PC-3 (cell line): ENCODE data around the gene ZNF80. TPM values are rescaled to one million over a fixed set of nuclear protein-coding genes. Genes with fewer than 3 reads are reported as not detected.

Source experiments
- ATAC-seq: fragments of 200-7000 bp; cut with Tn5 transposase; 2 replicates; pipeline ENCODE4 v1.9.1; 2020; ENCODE audit warnings: mild to moderate bottlenecking, moderate library complexity
- BruUV-seq: library from RNA; stranded (reverse); fragments of 400-500 nt; replicated peaks from 2 replicates; lab custom pipeline; 2021; lab: Mats Ljungman, UMichigan
- CTCF ChIA-PET: fragments of 300-600 bp; sonication (Branson Sonifier 250); formaldehyde crosslinking; loops from one replicate; lab custom pipeline; 2022; ENCODE audit warnings: antibody characterized with exemption; lab: Charles Lee
- POLR2A ChIA-PET: fragments of 300-600 bp; sonication (Branson Sonifier 250); formaldehyde crosslinking; loops from one replicate; lab custom pipeline; 2022; ENCODE audit warnings: antibody characterized with exemption; ENCODE audit not compliant: unreplicated experiment; lab: Charles Lee
- DNase-seq: peaks from one replicate; pipeline ENCODE4 v3.0.0-alpha.2; 2015
- H2AFZ ChIP-seq: fragments of 300-600 bp; sonication (generic); 2 replicates; pipeline ENCODE4 v1.6.0; 2016; ENCODE audit warnings: antibody characterized with exemption, low read length
- H3F3A ChIP-seq: fragments of 300-600 bp; sonication (generic); one replicate; pipeline ENCODE4 v1.6.0; 2017; ENCODE audit warnings: antibody characterized with exemption, low read length, control low read depth, mild to moderate bottlenecking; ENCODE audit not compliant: unreplicated experiment
- H3K27ac ChIP-seq: fragments of 300-600 bp; sonication (generic); 2 replicates; pipeline ENCODE4 v1.5.1; 2016; ENCODE audit warnings: mild to moderate bottlenecking, low read length
- H3K27me3 ChIP-seq: fragments of 300-600 bp; sonication (generic); 2 replicates; pipeline ENCODE4 v1.6.1; 2016; ENCODE audit warnings: low read length, mixed read lengths
- H3K36me3 ChIP-seq: fragments of 300-600 bp; sonication (generic); 2 replicates; pipeline ENCODE4 v1.6.1; 2016; ENCODE audit warnings: low read depth, mixed run types, low read length, mixed read lengths
- H3K4me1 ChIP-seq: fragments of 300-600 bp; sonication (generic); 2 replicates; pipeline ENCODE4 v1.5.1; 2016; ENCODE audit warnings: low read length; ENCODE audit not compliant: insufficient read depth
- H3K4me2 ChIP-seq: fragments of 300-600 bp; sonication (generic); 2 replicates; pipeline ENCODE4 v1.6.0; 2016; ENCODE audit warnings: low read length
- H3K4me3 ChIP-seq: fragments of 300-600 bp; sonication (generic); 2 replicates; pipeline ENCODE4 v1.5.1; 2016; ENCODE audit warnings: mild to moderate bottlenecking, low read length, mixed read lengths
- H3K79me2 ChIP-seq: fragments of 300-600 bp; sonication (generic); 2 replicates; pipeline ENCODE4 v1.6.1; 2017; ENCODE audit warnings: low read length, mixed read lengths
- H3K9ac ChIP-seq: fragments of 300-600 bp; sonication (generic); 2 replicates; pipeline ENCODE4 v1.6.0; 2016; ENCODE audit warnings: mild to moderate bottlenecking, low read length
- H3K9me2 ChIP-seq: fragments of 300-600 bp; sonication (generic); replicated peaks from 2 replicates; pipeline ENCODE4 v1.6.1; 2016; ENCODE audit warnings: mixed run types, low read length, mixed read lengths
- H3K9me3 ChIP-seq: fragments of 300-600 bp; sonication (generic); 2 replicates; pipeline ENCODE4 v1.6.1; 2016; ENCODE audit warnings: low read length, mixed read lengths
- H4K20me1 ChIP-seq: fragments of 300-600 bp; sonication (generic); 2 replicates; pipeline ENCODE4 v1.6.1; 2016; ENCODE audit warnings: low read length, mixed read lengths
- CTCF ChIP-seq: fragments of 300-600 bp; sonication (generic); conservative IDR thresholded peaks from 2 replicates; pipeline ENCODE4 v1.5.1; 2017; ENCODE audit warnings: antibody characterized with exemption, low read depth, mild to moderate bottlenecking, low read length
- EZH2 ChIP-seq: fragments of 300-600 bp; sonication (generic); IDR thresholded peaks from one replicate; pipeline ENCODE4 v1.6.1; 2017; ENCODE audit warnings: antibody characterized with exemption, mild to moderate bottlenecking, low read length; ENCODE audit not compliant: unreplicated experiment
- EZH2phosphoT487 ChIP-seq: fragments of 300-600 bp; sonication (generic); IDR thresholded peaks from 2 replicates; pipeline ENCODE4 v1.6.1; 2018; ENCODE audit warnings: mild to moderate bottlenecking, antibody characterized with exemption, low read length, borderline replicate concordance
- intact Hi-C: fragments of 100-400 bp; cut with micrococcal nuclease; formaldehyde crosslinking; loops from 2 replicates; pipeline ENCODE4 v1.9.0; 2023
- total RNA-seq: library from RNA; depleted of rRNA; stranded (reverse); fragments of >200 nt; gene quantifications from 2 replicates; pipeline ENCODE4 v1.2.3, GENCODE V29; 2014

The ZNF80 gene
- total RNA-seq, 1 experiment from 2014 or later = not detected

GRCh38 chr3:114218578-114219185, 18.7 kb downstream of the ZNF80 start:
- H3K4me1 ChIP-seq = no peaks in the 10 kb centered on the region
- H3K79me2 ChIP-seq = no peaks in the 10 kb centered on the region
- ChIA-PET CTCF (no interaction called here), POLR2A (no interaction called here)
- no peaks in the 10 kb centered on the region for H3F3A ChIP-seq
- no peak overlapping the region for H3K27ac ChIP-seq
- DNase-seq = no peak
- peaks cover 23% of the 10 kb centered on the region for H3K27me3 ChIP-seq
- H3K4me2 ChIP-seq = no peak overlapping the region
- intact Hi-C loops = no loop called here
- no peaks in the 10 kb centered on the region for H3K36me3 ChIP-seq
- H3K9me2 ChIP-seq = no peaks in the 10 kb centered on the region
- H3K4me3 ChIP-seq = no peak overlapping the region
- no TSS peak for BruUV-seq
- H2AFZ ChIP-seq = no peak overlapping the region
- H3K9me3 ChIP-seq = no peaks in the 10 kb centered on the region
- no peak for ATAC-seq
- TF ChIP-seq EZH2phosphoT487 = no peak
- no peak for TF ChIP-seq EZH2
- no peaks in the 10 kb centered on the region for H4K20me1 ChIP-seq
- no peak overlapping the region for H3K9ac ChIP-seq

- no peak for TF ChIP-seq EZH2phosphoT487
- TF ChIP-seq EZH2 = no peak
- TF ChIP-seq CTCF = no peak
- no peak for ATAC-seq
- H3K27ac ChIP-seq = no peak overlapping the region
- H2AFZ ChIP-seq = no peak overlapping the region
- no peak overlapping the region for H3K4me2 ChIP-seq
- H4K20me1 ChIP-seq = no peaks in the 10 kb centered on the region
- no TSS peak for BruUV-seq
- no peaks in the 10 kb centered on the region for H3K9me3 ChIP-seq
- POLR2A ChIA-PET = no interaction called here
- CTCF ChIA-PET = no interaction called here
- H3K9ac ChIP-seq = no peak overlapping the region
- H3K4me1 ChIP-seq = no peaks in the 10 kb centered on the region
- no peaks in the 10 kb centered on the region for H3K9me2 ChIP-seq
- no peaks in the 10 kb centered on the region for H3K79me2 ChIP-seq
- peaks cover 23% of the 10 kb centered on the region for H3K27me3 ChIP-seq
- H3K4me3 ChIP-seq = no peak overlapping the region
- intact Hi-C loops = no loop called here
- H3K36me3 ChIP-seq = no peaks in the 10 kb centered on the region
- no peak for DNase-seq
- no peaks in the 10 kb centered on the region for H3F3A ChIP-seq
These were observed 19.4 kb downstream of the ZNF80 start for GRCh38 chr3:114218006-114218405.

GRCh38 chr3:114217266-114217665, 20.1 kb downstream of the ZNF80 start:
- intact Hi-C loops = no loop called here
- Histone ChIP-seq H3K79me2 (no peaks in the 10 kb centered on the region), H4K20me1 (no peaks in the 10 kb centered on the region), H3K4me2 (no peak overlapping the region), H3K36me3 (no peaks in the 10 kb centered on the region), H3F3A (no peaks in the 10 kb centered on the region), H3K27ac (no peak overlapping the region), H2AFZ (no peak overlapping the region), H3K9me2 (no peaks in the 10 kb centered on the region), H3K4me3 (no peak overlapping the region), H3K9ac (no peak overlapping the region), H3K27me3 (peaks cover 30% of the 10 kb centered on the region), H3K9me3 (no peaks in the 10 kb centered on the region), H3K4me1 (no peaks in the 10 kb centered on the region)
- DNase-seq (no peak), ATAC-seq (no peak)
- ChIA-PET CTCF (no interaction called here), POLR2A (no interaction called here)
- TF ChIP-seq CTCF (no peak), EZH2phosphoT487 (no peak), EZH2 (no peak)
- BruUV-seq = no TSS peak
